GM18867 (cell line): ENCODE measurements around the gene OR51L1.

ENCODE experiments used
- ATAC-seq: cut with Tn5 transposase; IDR thresholded peaks from one replicate; pipeline ENCODE4 v1.9.1; 2021; ENCODE audit warnings: mild to moderate bottlenecking, moderate library complexity; ENCODE audit not compliant: unreplicated experiment

OR51L1 gene

DNA sequence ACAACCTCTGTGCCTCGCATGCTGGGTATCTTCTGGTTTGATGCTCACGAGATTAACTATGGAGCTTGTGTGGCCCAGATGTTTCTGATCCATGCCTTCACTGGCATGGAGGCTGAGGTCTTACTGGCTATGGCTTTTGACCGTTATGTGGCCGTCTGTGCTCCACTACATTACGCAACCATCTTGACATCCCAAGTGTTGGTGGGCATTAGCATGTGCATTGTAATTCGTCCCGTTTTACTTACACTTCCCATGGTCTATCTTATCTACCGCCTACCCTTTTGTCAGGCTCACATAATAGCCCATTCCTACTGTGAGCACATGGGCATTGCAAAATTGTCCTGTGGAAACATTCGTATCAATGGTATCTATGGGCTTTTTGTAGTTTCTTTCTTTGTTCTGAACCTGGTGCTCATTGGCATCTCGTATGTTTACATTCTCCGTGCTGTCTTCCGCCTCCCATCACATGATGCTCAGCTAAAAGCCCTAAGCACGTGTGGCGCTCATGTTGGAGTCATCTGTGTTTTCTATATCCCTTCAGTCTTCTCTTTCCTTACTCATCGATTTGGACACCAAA is 52.2 kb downstream of the OR51L1 start:
- no peak for ATAC-seq
